C4-2B (cell line): Measurements from ENCODE around the gene RUFY4.

Experiments used
- CTCF ChIP-seq: fragments of 450-650 bp; conservative IDR thresholded peaks from 2 replicates; pipeline ENCODE4 v1.5.1; 2017; ENCODE audit warnings: mild to moderate bottlenecking
- ZFX ChIP-seq: fragments of 450-650 bp; IDR thresholded peaks from 2 replicates; pipeline ENCODE4 v1.6.1; 2017

GRCh38 chr2:218059289-218059688 lies 9.8 kb upstream of the RUFY4 start:
- TF ChIP-seq CTCF (no peak), ZFX (no peak)
